Adipocyte (in vitro differentiated cells): ENCODE data around the gene CASP9.

ENCODE experiments used
- DNase-seq: peaks from one replicate; pipeline ENCODE4 v3.0.0-alpha.2; 2015; ENCODE audit warnings: low read depth
- H3K27me3 ChIP-seq: replicated peaks from 2 replicates; pipeline ENCODE4 v1.7.0; 2013; ENCODE audit warnings: mild to moderate bottlenecking, low read length, moderate library complexity; ENCODE audit not compliant: control insufficient read depth, insufficient read depth
- H3K36me3 ChIP-seq: 2 replicates; pipeline ENCODE4 v1.7.0; 2013; ENCODE audit warnings: low read length, mild to moderate bottlenecking, moderate library complexity; ENCODE audit not compliant: control insufficient read depth, insufficient read depth, severe bottlenecking
- H3K4me1 ChIP-seq: 2 replicates; pipeline ENCODE4 v1.7.0; 2013; ENCODE audit warnings: mild to moderate bottlenecking, low read length, moderate library complexity; ENCODE audit not compliant: control insufficient read depth, insufficient read depth
- H3K4me3 ChIP-seq: 2 replicates; pipeline ENCODE4 v1.7.0; 2013; ENCODE audit warnings: mild to moderate bottlenecking, low read length, moderate library complexity
- H3K9ac ChIP-seq: 2 replicates; pipeline ENCODE4 v1.7.0; 2013; ENCODE audit warnings: mild to moderate bottlenecking, low read length, moderate library complexity
- H3K9me3 ChIP-seq: 2 replicates; pipeline ENCODE4 v1.7.0; 2013; ENCODE audit warnings: mild to moderate bottlenecking, low read length, moderate library complexity; ENCODE audit not compliant: control insufficient read depth

The CASP9 gene

DNA sequence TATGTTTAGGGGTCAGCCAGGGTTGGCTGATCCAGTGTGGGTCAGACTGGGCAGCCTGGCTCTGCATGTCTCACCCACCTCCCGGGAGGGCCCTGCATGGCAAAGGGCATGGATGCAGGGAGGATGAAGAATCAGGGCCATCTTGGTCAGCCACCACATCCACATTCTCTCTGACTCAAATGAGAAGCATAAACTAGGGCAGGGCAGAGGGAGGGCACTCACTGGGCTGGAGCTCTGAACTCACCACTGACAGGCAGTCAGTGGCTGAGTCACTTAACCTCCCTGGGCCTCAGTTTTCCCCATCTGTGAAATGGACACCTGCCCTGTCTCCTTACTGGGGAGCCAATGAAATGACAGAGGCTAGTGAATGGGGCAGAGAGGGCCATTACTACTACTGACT is 71.8 kb downstream of the CASP9 start:
- Histone ChIP-seq H3K4me1 (peaks cover 14% of the 10 kb centered on the region), H3K36me3 (no peaks in the 10 kb centered on the region), H3K27me3 (peaks cover 9% of the 10 kb centered on the region), H3K9me3 (no peaks in the 10 kb centered on the region), H3K4me3 (no peak overlapping the region), H3K9ac (no peak overlapping the region)
- no peak for DNase-seq

DNA sequence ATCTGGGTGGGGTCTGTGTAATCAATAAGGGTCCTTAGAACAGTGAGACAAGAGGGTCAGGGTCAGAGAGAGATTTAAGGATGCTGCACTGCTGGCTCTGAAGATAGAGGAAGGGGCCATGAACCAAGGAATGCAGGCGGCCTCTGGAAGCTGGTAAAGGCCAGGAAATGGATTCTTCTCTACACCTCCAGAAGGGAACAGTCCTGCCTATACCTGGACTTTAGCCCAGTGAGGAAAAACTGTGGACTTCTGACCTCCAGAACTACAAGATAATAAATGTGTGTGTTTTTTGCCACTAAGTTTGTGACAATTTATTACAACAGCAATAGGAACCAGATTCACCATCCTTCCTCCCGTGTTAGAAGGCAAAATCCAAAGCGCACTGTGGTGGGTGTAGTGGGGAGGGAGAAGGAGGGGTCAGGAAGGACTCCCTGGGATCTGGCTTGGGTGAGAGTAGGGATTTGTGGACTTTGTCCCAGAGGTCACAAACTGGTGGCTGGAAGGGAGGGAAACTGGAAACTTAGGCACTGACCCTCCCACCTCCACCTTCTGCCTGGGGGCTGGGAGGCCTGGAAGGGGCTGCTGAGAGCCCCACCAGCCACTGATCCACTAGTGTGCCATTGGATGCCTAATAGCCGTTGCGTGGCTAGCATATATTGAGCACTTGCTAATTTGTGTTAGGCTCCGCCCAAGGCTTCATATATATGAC is 72.8 kb downstream of the CASP9 start:
- no peak for DNase-seq
- peaks cover 14% of the 10 kb centered on the region for H3K4me1 ChIP-seq
- H3K4me3 ChIP-seq: no peak overlapping the region
- peaks cover 12% of the 10 kb centered on the region for H3K27me3 ChIP-seq
- H3K36me3 ChIP-seq: no peaks in the 10 kb centered on the region
- no peaks in the 10 kb centered on the region for H3K9me3 ChIP-seq
- H3K9ac ChIP-seq: no peak overlapping the region

DNA sequence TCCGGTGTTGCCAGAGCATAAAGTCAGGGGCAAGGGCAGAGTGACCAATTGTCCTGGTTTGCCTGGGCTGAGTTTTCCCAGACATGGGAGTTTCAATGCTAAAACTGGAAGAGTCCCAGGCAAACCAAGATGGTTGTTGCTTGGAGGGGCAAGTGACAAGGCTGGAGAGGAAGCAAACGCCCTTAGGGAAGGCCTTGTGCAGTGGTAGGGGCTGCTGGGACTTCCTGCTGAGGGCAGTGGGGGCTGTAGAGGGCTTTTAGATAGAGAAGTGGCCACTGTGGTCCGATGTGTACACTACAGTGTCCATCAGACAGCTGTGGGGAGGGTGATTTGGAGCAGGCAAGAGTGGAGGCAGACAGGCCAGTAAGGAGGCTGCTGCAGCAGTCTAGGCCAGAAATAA is 74.4 kb downstream of the CASP9 start:
- Histone ChIP-seq H3K4me1 (peaks cover 8% of the 10 kb centered on the region), H3K27me3 (peaks cover 17% of the 10 kb centered on the region), H3K9ac (no peak overlapping the region), H3K36me3 (no peaks in the 10 kb centered on the region), H3K4me3 (no peak overlapping the region), H3K9me3 (no peaks in the 10 kb centered on the region)
- no peak for DNase-seq

DNA sequence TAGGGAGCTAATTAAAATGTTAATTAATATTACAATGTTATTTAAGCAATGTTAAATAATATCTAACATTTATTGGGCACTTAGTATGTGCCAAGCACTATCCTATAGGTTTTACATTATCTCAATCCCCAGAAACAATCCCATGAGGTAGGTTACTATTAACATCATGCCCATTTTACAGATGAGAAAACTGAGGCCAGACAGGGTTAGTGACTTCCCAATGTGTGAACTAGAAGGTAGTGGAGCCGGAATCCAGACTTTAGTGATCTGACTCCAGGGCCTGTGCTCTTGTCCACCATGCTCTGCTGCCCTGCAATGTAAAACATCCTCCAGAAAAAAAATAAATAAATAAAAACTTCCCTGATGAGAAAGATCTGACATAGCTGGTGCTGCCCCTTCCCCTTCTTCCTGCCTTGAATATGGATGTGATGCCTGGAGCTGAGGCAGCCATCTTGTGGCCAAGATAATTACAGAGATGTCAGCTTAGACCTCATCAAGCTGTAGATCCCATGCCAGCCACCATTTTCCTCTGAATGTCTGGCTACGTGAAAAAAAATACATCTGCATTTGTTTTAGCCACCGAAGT is 75.0 kb downstream of the CASP9 start:
- DNase-seq: no peak

DNA sequence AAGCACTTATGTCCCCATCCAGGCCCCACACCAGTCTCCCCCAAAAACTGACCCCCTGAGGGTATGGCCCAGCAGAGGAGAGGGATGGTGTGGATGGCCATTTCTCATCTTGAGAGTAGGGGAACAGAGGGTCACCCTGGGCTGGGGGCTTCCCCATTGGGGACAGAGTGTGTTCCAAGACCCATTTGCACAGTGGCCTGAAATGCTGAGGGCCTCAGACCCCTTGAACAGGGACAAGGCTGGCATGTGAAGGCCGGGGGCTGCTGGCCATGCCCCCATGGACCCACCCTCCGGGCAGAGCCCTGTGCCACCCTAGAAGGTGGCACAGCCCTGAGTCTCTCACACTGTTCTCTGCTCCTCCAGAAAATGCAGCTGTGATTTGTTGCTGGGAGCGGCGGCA is 77.8 kb downstream of the CASP9 start:
- no peak for DNase-seq
- peaks cover 36% of the 10 kb centered on the region for H3K27me3 ChIP-seq
- no peak overlapping the region for H3K4me3 ChIP-seq
- H3K9ac ChIP-seq: no peak overlapping the region
- no peaks in the 10 kb centered on the region for H3K4me1 ChIP-seq
- no peaks in the 10 kb centered on the region for H3K36me3 ChIP-seq
- no peaks in the 10 kb centered on the region for H3K9me3 ChIP-seq

More for the DNA sequence above, 75.0 kb downstream of the CASP9 start:
- Histone ChIP-seq H3K36me3 (no peaks in the 10 kb centered on the region), H3K27me3 (peaks cover 17% of the 10 kb centered on the region), H3K4me1 (peaks cover 2% of the 10 kb centered on the region), H3K4me3 (no peak overlapping the region), H3K9me3 (no peaks in the 10 kb centered on the region), H3K9ac (no peak overlapping the region)

- H3K4me3 ChIP-seq: no peak overlapping the region
Observed at GRCh38 chr1:15445390-15446122, 78.5 kb downstream of the CASP9 start.

DNA sequence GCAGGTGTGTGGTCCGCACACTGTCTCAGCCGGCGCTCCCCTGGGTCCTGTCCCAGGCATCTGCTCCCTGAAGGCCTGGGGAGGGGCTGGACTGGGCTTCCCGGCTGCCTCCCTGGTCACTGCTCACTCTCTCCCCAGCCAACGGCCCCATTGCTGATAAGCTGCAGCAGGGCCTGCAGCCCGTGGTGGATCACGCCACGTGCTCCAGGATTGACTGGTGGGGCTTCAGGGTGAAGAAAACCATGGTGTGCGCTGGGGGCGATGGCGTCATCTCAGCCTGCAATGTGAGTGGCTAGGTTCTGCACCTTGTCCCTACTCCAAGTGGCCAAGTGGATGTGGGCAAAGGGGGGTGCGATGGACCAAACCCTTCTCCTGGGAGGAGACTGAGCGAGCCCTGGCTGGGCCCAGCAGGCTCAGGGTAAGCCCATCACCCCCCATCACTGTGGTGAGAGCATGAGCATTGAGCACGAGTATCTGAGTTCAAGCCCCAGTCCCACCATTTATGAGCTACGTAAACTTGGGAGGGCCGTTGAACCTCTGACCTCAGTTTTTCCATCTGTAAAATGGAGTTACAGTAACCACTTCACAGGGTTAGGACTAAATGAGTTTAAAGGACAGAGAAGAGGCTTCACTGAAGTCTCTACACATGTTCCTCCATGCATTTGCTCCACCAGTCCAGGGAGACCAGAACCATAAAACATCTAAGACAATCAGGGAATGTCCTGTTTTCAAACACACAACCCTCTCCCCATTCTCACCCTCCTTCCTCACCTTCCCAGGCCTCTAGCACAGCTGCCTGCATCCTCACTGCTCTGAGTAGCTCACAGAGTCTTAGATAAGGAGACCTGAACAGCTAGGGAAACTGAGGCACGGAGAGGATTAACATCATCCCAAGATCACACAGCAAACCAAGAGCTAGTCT is 79.3 kb downstream of the CASP9 start:
- H3K9ac ChIP-seq: no peak overlapping the region
- H3K4me3 ChIP-seq: no peak overlapping the region
- peaks cover 36% of the 10 kb centered on the region for H3K27me3 ChIP-seq
- H3K4me1 ChIP-seq: no peaks in the 10 kb centered on the region
- no peak for DNase-seq
- no peaks in the 10 kb centered on the region for H3K36me3 ChIP-seq
- H3K9me3 ChIP-seq: no peaks in the 10 kb centered on the region

More at GRCh38 chr1:15445390-15446122, 78.5 kb downstream of the CASP9 start:
- Histone ChIP-seq H3K9ac (no peak overlapping the region), H3K27me3 (peaks cover 36% of the 10 kb centered on the region), H3K4me1 (no peaks in the 10 kb centered on the region), H3K9me3 (no peaks in the 10 kb centered on the region), H3K36me3 (no peaks in the 10 kb centered on the region)
- DNase-seq: no peak

GRCh38 chr1:15443281-15443680 is 80.7 kb downstream of the CASP9 start:
- no peaks in the 10 kb centered on the region for H3K4me1 ChIP-seq
- H3K9me3 ChIP-seq: no peaks in the 10 kb centered on the region
- H3K27me3 ChIP-seq: peaks cover 33% of the 10 kb centered on the region
- no peak for DNase-seq
- no peaks in the 10 kb centered on the region for H3K36me3 ChIP-seq
- H3K4me3 ChIP-seq: no peak overlapping the region
- H3K9ac ChIP-seq: no peak overlapping the region

- H3K9me3 ChIP-seq: no peaks in the 10 kb centered on the region
- no peak overlapping the region for H3K9ac ChIP-seq
- peaks cover 32% of the 10 kb centered on the region for H3K27me3 ChIP-seq
- H3K4me1 ChIP-seq: no peaks in the 10 kb centered on the region
- H3K4me3 ChIP-seq: no peak overlapping the region
- no peaks in the 10 kb centered on the region for H3K36me3 ChIP-seq
- DNase-seq: no peak
Observed at GRCh38 chr1:15442759-15443158, 81.3 kb downstream of the CASP9 start.

- Histone ChIP-seq H3K27me3 (peaks cover 26% of the 10 kb centered on the region), H3K9ac (no peak overlapping the region), H3K36me3 (no peaks in the 10 kb centered on the region), H3K9me3 (no peaks in the 10 kb centered on the region), H3K4me1 (no peaks in the 10 kb centered on the region), H3K4me3 (no peak overlapping the region)
- DNase-seq: no peak
Observed at GRCh38 chr1:15442119-15442518, 81.9 kb downstream of the CASP9 start.
